Measurements from ENCODE around the gene DNAAF6.

DNA sequence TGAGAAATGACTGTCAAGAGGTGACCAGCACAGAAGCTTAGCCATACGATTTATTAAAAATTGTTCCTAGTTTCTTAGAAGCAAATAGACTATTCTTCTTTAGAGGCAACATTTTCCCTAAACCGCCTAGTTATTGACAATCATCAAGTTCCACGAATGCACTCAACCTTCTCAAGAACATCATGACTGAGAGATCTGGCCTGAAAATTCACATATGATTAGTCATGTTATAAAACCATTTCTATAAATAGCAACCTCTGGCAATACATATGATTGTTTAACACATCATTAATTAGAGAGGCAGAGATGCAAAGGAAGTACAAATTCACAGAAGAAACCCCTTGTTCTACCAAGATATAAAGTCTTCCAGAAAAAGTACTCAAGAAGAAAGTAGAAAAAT lies 6.9 kb upstream of the DNAAF6 start:
- TF ChIP-seq JUND (IDR thresholded peaks at IDR 0.05) (no peak), HNF4G (IDR thresholded peaks at IDR 0.05) (no peak)
